NAMALWA (cell line): ENCODE data around the gene CLTRN.
"Not testable (repeated sequence)": the region's sequence is repeated elsewhere in the genome, so short reads cannot be mapped to it uniquely, and the experiment has no call there.

ENCODE experiments used
- DNase-seq: peaks from one replicate; pipeline ENCODE4 v3.0.0-alpha.2; 2015; ENCODE audit warnings: low spot score

Gene CLTRN

GRCh38 chrX:15647510-15647909 is 17.1 kb downstream of the CLTRN start:
- DNase-seq: not testable (repeated sequence)

GRCh38 chrX:15646543-15646942 is 18.1 kb downstream of the CLTRN start:
- DNase-seq: no peak

GRCh38 chrX:15646031-15646430 is 18.6 kb downstream of the CLTRN start:
- no peak for DNase-seq

- DNase-seq: no peak
These were observed 19.3 kb downstream of the CLTRN start for GRCh38 chrX:15645266-15645665.

- no peak for DNase-seq
These were observed 20.1 kb downstream of the CLTRN start for GRCh38 chrX:15644560-15644872.

GRCh38 chrX:15643786-15644559 is 20.6 kb downstream of the CLTRN start:
- DNase-seq: no peak

GRCh38 chrX:15631637-15632036 is 33.0 kb downstream of the CLTRN start:
- DNase-seq: no peak

- no peak for DNase-seq
These were observed 41.6 kb downstream of the CLTRN start for GRCh38 chrX:15623054-15623453.

- no peak for DNase-seq
These were observed 45.4 kb downstream of the CLTRN start for GRCh38 chrX:15619053-15619755.

- DNase-seq: no peak
These were observed 47.5 kb downstream of the CLTRN start for GRCh38 chrX:15617111-15617510.

GRCh38 chrX:15616531-15616930 is 48.1 kb downstream of the CLTRN start:
- DNase-seq: no peak

GRCh38 chrX:15607067-15607466 is 57.5 kb downstream of the CLTRN start:
- DNase-seq: no peak

GRCh38 chrX:15606136-15606535 is 58.5 kb downstream of the CLTRN start:
- DNase-seq: no peak

- DNase-seq: no peak
These were observed 59.4 kb downstream of the CLTRN start for GRCh38 chrX:15605226-15605625.

- no peak for DNase-seq
These were observed 61.8 kb downstream of the CLTRN start for GRCh38 chrX:15602761-15603160.

GRCh38 chrX:15601932-15602331 is 62.7 kb downstream of the CLTRN start:
- DNase-seq: no peak

GRCh38 chrX:15600745-15601144 is 63.9 kb downstream of the CLTRN start, which contains the start of gene ACE2:
Gene ACE2 (minus strand): TSS chrX:15600960. CDS start chrX:15600911, 49 bp downstream.
- DNase-seq: no peak

GRCh38 chrX:15600049-15600448 is 64.6 kb downstream of the CLTRN start:
- no peak for DNase-seq

- DNase-seq: no peak
These were observed 65.1 kb downstream of the CLTRN start for GRCh38 chrX:15599461-15599860.

GRCh38 chrX:15598026-15598425 is 66.6 kb downstream of the CLTRN start:
- DNase-seq: no peak

- DNase-seq: no peak
These were observed 70.2 kb downstream of the CLTRN start for GRCh38 chrX:15594371-15594770.

- DNase-seq: no peak
These were observed 84.5 kb downstream of the CLTRN start for GRCh38 chrX:15579778-15580747.
